Neutrophil (primary cell): ENCODE results near the gene RPS23.

Experiments
- H3K27ac ChIP-seq: fragments of 200-600 bp; sonication (generic); 2 replicates; pipeline ENCODE4 v1.5.1; 2016; ENCODE audit warnings: mild to moderate bottlenecking, moderate library complexity
- H3K27me3 ChIP-seq: fragments of 200-600 bp; sonication (generic); 2 replicates; pipeline ENCODE4 v1.6.0; 2016; ENCODE audit warnings: mild to moderate bottlenecking
- H3K36me3 ChIP-seq: fragments of 200-600 bp; sonication (generic); 2 replicates; pipeline ENCODE4 v1.5.1; 2017
- H3K4me1 ChIP-seq, 2 experiments: fragments of 200-600 bp in 1 of 2; sonication (generic) in 1 of 2; 1 replicate in 1 of 2; 2 replicates in 1 of 2; pipeline versions ENCODE4 v1.5.1 to v1.6.1; 2013 to 2016; ENCODE audit warnings: low read depth in 1 of 2, low read length in 1 of 2, mild to moderate bottlenecking in 1 of 2, moderate library complexity in 1 of 2; ENCODE audit not compliant: control insufficient read depth in 1 of 2, insufficient read depth in 1 of 2
- H3K4me3 ChIP-seq, 2 experiments: fragments of 200-600 bp in 1 of 2; sonication (generic) in 1 of 2; 1 replicate in 1 of 2; 2 replicates in 1 of 2; pipeline ENCODE4 v1.5.1; 2013 to 2016; ENCODE audit warnings: low read depth in 1 of 2, low read length in 1 of 2, mild to moderate bottlenecking in 1 of 2, moderate library complexity in 1 of 2
- H3K9me3 ChIP-seq: fragments of 200-600 bp; sonication (generic); 2 replicates; pipeline ENCODE4 v1.5.1; 2016
- CTCF ChIP-seq: fragments of 200-600 bp; sonication (generic); IDR thresholded peaks from 2 replicates; pipeline ENCODE4 v1.5.1; 2016; ENCODE audit warnings: antibody characterized with exemption

Gene RPS23

DNA sequence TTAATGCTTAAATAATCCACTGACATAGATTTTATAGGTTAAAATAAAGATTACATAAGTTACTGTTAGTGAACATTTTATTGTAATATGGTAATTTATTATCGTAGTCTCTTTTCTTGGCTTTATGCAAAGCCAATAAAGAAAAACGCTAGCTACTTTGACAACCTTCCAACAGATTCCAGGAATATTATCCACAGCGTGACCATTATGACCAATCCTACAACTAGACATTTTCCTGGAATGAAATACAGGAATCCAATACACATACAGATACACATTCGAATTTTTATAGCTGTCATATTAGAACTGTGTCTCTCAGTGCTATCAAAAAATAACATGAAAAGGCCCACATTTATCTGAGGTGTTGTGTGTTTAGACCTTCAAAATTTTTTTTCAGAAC, 13.1 kb downstream of the RPS23 start:
- no peaks in the 10 kb centered on the region for H3K36me3 ChIP-seq
- H3K9me3 ChIP-seq, result no peaks in the 10 kb centered on the region
- no peaks in the 10 kb centered on the region for H3K4me1 ChIP-seq
- TF ChIP-seq CTCF, result no peak
- H3K27me3 ChIP-seq, result no peaks in the 10 kb centered on the region
- no peak overlapping the region for H3K4me3 ChIP-seq
- no peak overlapping the region for H3K27ac ChIP-seq

DNA sequence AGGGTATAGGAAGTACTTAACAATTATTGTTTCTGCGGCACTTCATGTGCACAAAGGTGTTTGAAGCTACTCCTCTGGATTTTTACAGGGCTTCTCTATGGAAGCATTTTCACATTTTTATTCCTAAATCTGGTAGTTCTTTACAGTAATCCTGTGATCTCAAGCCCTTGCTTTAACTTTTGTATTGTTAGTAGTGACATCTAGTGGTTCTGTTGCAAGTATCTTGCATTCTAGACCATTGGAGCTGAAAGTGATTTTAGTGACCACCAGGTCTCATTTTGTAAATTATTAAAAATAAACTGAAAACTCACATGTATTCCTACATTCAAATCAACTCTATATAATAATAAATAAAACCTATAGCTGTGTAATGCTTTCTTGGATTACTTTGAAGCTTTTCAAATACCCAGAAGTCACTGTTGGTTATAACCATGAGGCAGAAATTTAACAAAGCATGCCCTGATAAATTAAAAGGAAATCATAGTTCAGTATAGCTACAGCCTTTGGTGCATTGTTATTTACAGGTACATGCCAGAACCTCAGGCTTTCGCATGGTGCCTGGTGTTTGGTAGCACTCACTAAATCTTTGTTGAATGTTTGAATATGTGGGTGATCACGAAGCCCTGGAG, 18.9 kb downstream of the RPS23 start:
- H3K9me3 ChIP-seq, result no peaks in the 10 kb centered on the region
- H3K36me3 ChIP-seq, result no peaks in the 10 kb centered on the region
- no peaks in the 10 kb centered on the region for H3K27me3 ChIP-seq

GRCh38 chr5:82257729-82258128, 20.4 kb downstream of the RPS23 start:
- no peak for TF ChIP-seq CTCF
- H3K27me3 ChIP-seq, result no peaks in the 10 kb centered on the region
- H3K36me3 ChIP-seq, result peaks cover 3% of the 10 kb centered on the region

More for the DNA sequence above, 18.9 kb downstream of the RPS23 start:
- Histone ChIP-seq H3K4me3 (no peak overlapping the region), H3K27ac (no peak overlapping the region), H3K4me1 (no peaks in the 10 kb centered on the region)
- no peak for TF ChIP-seq CTCF

GRCh38 chr5:82257247-82257646, 20.9 kb downstream of the RPS23 start:
- H3K9me3 ChIP-seq, result no peaks in the 10 kb centered on the region
- no peak for TF ChIP-seq CTCF
- H3K27ac ChIP-seq, result no peak overlapping the region

More at GRCh38 chr5:82257729-82258128, 20.4 kb downstream of the RPS23 start:
- no peak overlapping the region for H3K4me3 ChIP-seq
- H3K9me3 ChIP-seq, result no peaks in the 10 kb centered on the region
- H3K4me1 ChIP-seq, result no peaks in the 10 kb centered on the region
- H3K27ac ChIP-seq, result no peak overlapping the region

DNA sequence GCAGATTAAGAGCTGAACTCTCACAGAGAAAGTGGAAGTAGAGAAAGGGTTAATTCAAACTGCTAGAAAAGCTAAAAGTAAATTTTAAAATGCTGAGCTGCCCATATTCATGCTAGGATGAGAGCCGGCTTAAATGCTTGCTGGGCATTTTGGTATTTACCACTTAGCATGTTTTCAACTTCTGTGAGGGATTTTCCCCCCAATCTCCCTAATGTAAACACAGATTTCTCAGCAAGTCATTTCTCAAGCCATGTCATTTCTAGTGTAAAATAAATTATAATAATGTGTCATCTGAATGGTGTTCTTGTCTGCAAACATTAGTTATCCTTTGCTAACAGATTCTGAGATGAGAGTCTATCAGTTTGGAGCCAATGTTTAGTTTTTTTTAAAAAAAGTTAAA, 22.3 kb downstream of the RPS23 start:
- Histone ChIP-seq H3K36me3 (peaks cover 3% of the 10 kb centered on the region), H3K9me3 (no peaks in the 10 kb centered on the region)
- no peak for TF ChIP-seq CTCF

More at GRCh38 chr5:82257247-82257646, 20.9 kb downstream of the RPS23 start:
- Histone ChIP-seq H3K27me3 (no peaks in the 10 kb centered on the region), H3K4me1 (no peaks in the 10 kb centered on the region), H3K4me3 (no peak overlapping the region), H3K36me3 (peaks cover 3% of the 10 kb centered on the region)

More for the DNA sequence above, 22.3 kb downstream of the RPS23 start:
- Histone ChIP-seq H3K27me3 (no peaks in the 10 kb centered on the region), H3K27ac (no peak overlapping the region), H3K4me3 (no peak overlapping the region), H3K4me1 (no peaks in the 10 kb centered on the region)
